Thymus (tissue), 11 donors: ENCODE data around the gene DGKH. TPM values are rescaled to one million over a fixed set of nuclear protein-coding genes. Genes with fewer than 3 reads are reported as not detected.

ENCODE experiments used
- DNase-seq, 9 donors: peaks; one replicate each; pipeline ENCODE4 v3.0.0-alpha.2; 2013; ENCODE audit warnings: low spot score in 9 of 9, low read depth in 6 of 9, missing footprints in 1 of 9
- H3K27ac ChIP-seq, 2 donors: one replicate each; pipeline ENCODE4 v1.5.1; 2013; ENCODE audit warnings: control low read depth in 1 of 2, low read depth in 1 of 2, low read length in 1 of 2, mild to moderate bottlenecking in 1 of 2, moderate library complexity in 1 of 2
- H3K27me3 ChIP-seq, 2 donors: one replicate each; pipeline ENCODE4 v1.5.1; 2013; ENCODE audit warnings: low read length in 1 of 2; ENCODE audit not compliant: control insufficient read depth in 2 of 2, insufficient read depth in 1 of 2
- H3K36me3 ChIP-seq, 2 donors: one replicate each; pipeline ENCODE4 v1.5.1; 2013; ENCODE audit warnings: low read length in 1 of 2, mild to moderate bottlenecking in 1 of 2, moderate library complexity in 1 of 2; ENCODE audit not compliant: control insufficient read depth in 2 of 2, insufficient read depth in 2 of 2
- H3K4me1 ChIP-seq, 2 donors: one replicate each; pipeline ENCODE4 v1.5.1; 2013; ENCODE audit warnings: low read length in 2 of 2; ENCODE audit not compliant: control insufficient read depth in 2 of 2, insufficient read depth in 2 of 2
- H3K4me3 ChIP-seq, 2 donors: one replicate each; pipeline ENCODE4 v1.5.1; 2013; ENCODE audit warnings: low read length in 2 of 2, control low read depth in 1 of 2, mild to moderate bottlenecking in 1 of 2
- H3K9me3 ChIP-seq, 2 donors: one replicate each; pipeline ENCODE4 v1.5.1; 2013; ENCODE audit warnings: low read length in 1 of 2, mild to moderate bottlenecking in 1 of 2; ENCODE audit not compliant: control insufficient read depth in 2 of 2, insufficient read depth in 1 of 2
- WGBS: extraction: QIAGEN DNeasy Blood & Tissue Kit; methylation state at CpG from one replicate; pipeline ENCODE4 v1.1.7; 2013; 5-methylcytosine and 5-hydroxymethylcytosine counted together
- polyA plus RNA-seq: library from polyadenylated mRNA; stranded (reverse); fragments of 200-250 nt; gene quantifications from one replicate; pipeline ENCODE4 v1.2.3, GENCODE V29; 2013
- total RNA-seq: library from RNA; stranded (reverse); fragments of 120-200 nt; gene quantifications from one replicate; pipeline ENCODE4 v1.2.4, GENCODE V29; 2013
- donor health status: healthy.

DGKH gene
- total and polyA plus RNA-seq, 2 donors, result 5.3 to 5.9 TPM

DNA sequence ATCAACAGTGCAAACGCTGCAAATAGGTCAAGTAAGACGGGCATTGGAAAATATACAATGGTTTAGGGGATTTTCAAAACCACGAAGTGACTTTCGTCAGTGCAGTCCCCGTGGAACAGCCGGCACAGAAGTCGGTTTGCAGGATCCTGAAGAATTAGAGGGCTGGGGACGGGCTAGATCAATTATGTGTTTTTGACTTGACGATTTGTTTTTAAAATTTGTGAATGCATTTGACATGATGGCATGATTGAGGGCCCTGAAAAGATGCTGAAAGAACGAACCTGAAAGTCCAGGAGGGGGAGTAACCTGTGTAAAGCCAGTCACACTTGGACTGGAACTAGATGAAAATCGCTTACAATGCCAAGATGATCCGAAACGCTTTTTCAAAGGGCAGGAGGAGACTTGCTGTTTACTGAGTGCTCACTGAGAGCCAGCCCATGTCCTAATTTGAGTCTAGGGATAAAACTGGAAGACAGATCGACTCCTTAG, 8.9 kb upstream of the DGKH start:
- DNase-seq, result no peak
- Histone ChIP-seq H3K4me1 (peaks cover 8 to 23% of the 10 kb centered on the region in 2 donors), H3K27ac (peak overlapping the region; percentile 80 to 98)

DNA sequence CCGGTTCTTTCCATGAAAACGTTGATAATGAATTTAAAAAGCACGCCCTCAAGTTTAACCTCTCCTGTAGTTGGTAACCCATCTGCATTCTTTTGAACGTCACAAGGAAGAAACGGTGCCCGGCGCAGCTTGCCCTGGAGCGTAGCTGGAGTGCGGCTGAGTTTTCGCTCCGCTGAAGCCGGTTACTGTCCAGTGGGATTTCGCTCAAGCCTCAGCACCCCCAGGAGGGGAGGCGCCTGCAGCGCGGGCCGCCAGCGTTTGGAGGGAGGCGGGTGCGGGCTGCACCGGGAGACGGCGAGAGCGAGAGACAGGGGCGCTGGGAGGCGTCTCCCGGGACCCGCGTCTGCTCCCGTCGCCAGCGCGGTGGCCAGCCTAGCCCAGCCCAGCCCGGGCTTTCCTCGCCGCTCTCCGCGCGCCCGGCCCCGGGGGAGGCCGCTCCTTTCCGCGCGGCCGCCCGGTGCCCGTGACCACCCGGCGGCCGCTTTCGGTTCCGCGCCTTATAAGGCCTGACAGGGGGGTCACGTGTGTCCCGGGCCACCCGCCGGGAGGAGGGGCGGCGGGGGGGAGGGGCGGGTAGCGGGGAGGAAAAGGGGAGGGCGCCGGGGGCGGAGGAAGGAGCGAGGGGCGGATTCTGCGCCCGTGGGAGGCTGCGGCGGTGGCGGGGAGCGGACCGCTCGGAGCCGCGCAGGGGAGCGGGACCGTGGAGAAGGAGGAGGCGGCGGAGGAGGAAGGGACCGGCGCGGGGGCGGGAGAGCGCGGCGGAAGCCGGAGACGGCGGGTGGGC, 8.3 kb upstream of the DGKH start:
- Histone ChIP-seq H3K9me3 (no peaks in the 10 kb centered on the region), H3K27me3 (peaks cover 16 to 25% of the 10 kb centered on the region in 2 donors), H3K4me1 (peaks cover 8 to 23% of the 10 kb centered on the region in 2 donors), H3K4me3 (peak overlapping the region; percentile 76 to 90), H3K27ac (peak overlapping the region; percentile 80 to 98), H3K36me3 (no peaks in the 10 kb centered on the region)
- WGBS, result under 1% methylated on average over 87 of the region's 91 CpGs
- peak in 7 of 9 donors; percentile 60 to 93 (median 83) for DNase-seq

More for the DNA sequence above, 8.9 kb upstream of the DGKH start:
- no peaks in the 10 kb centered on the region for H3K9me3 ChIP-seq
- H3K36me3 ChIP-seq, result no peaks in the 10 kb centered on the region
- H3K4me3 ChIP-seq, result peak overlapping the region; percentile 76 to 90
- peaks cover 16 to 25% of the 10 kb centered on the region in 2 donors for H3K27me3 ChIP-seq
- WGBS, result 18% methylated on average over 14 of the region's 14 CpGs

DNA sequence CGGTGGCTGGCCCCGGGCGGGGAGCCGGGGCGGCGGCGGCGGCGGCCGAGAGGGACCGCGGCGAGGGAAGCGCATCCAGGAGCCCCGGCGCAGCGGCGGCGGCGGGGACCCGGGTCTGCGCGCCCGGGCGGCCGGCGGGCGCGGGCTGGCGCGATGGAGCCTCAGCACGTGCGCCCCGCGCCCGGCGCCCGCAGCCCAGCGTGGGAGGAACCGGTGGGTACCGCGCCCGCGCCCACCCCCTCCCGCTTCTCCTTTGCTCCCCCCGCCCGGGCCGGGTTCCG, 7.8 kb upstream of the DGKH start:
- Histone ChIP-seq H3K27ac (peak overlapping the region; percentile 28 to 80), H3K36me3 (no peaks in the 10 kb centered on the region), H3K27me3 (peaks cover 16 to 25% of the 10 kb centered on the region in 2 donors), H3K4me1 (peaks cover 8 to 23% of the 10 kb centered on the region in 2 donors), H3K9me3 (no peaks in the 10 kb centered on the region), H3K4me3 (peak overlapping the region; percentile 76 to 90)
- WGBS, result under 1% methylated on average over 49 of the region's 49 CpGs
- DNase-seq, result no peak

DNA sequence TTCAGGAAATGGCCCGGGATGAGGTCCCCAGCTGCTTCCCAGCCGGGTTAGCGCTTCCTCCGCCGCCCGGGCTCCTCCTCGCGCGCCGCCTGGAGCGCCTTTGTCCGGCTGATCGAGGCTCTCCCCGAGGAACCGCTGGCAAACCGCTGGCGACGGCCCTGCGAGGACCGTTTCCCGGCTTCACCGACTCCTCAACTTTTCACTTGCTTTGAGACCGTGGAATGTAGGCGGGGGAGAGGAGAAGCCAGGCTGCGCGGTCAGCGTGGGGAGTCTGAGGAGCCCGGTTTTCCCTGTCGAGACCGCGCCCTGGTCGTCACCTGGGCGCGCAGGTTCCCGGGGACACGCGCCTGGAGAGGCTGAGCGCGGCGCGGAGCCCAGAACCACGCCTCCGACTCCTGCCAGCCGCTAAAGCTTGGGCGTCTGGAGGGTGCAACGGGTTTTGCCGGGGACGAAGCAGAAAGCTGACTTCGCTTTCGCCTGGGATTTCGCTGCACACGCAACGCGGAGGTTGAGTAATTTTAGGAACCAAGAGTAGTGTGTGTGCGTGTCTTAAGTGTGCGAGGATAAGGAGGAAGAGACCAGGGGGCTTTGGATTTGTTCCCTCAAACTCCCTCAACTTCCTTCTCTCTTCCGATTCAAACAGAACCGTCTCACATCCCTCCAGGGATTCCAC, 7.3 kb upstream of the DGKH start:
- Histone ChIP-seq H3K9me3 (no peaks in the 10 kb centered on the region), H3K4me1 (peaks cover 8 to 23% of the 10 kb centered on the region in 2 donors), H3K4me3 (peak overlapping the region; percentile 61 to 90), H3K27me3 (peaks cover 16 to 25% of the 10 kb centered on the region in 2 donors), H3K36me3 (no peaks in the 10 kb centered on the region), H3K27ac (peak overlapping the region; percentile 28 to 80)
- under 1% methylated on average over 58 of the region's 58 CpGs for WGBS
- peak in 7 of 9 donors; percentile 25 to 64 (median 38) for DNase-seq

DNA sequence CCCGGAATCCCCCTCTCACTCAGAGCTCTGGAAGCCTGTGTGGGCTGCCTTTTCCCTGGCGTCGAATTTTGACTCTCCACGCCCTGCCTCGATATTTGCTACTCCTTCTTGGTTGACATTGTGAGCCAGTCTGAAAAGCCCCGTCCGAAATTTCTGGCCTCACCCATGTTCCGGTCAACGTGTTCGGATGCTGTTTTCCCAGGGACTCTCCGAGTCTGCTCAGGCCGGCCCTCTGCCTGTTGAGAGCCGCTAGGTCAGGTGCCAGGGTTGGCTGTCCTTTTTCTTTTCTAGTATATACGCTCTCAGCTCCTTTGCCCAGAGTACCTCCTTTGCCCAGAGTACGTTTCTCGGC, 6.8 kb upstream of the DGKH start:
- peak overlapping the region in 1 of 2 donors; percentile 48 for H3K27ac ChIP-seq
- 16% methylated on average over 16 of the region's 16 CpGs for WGBS
- no peaks in the 10 kb centered on the region for H3K9me3 ChIP-seq
- no peaks in the 10 kb centered on the region for H3K36me3 ChIP-seq
- peak overlapping the region; percentile 61 to 90 for H3K4me3 ChIP-seq
- peaks cover 16 to 25% of the 10 kb centered on the region in 2 donors for H3K27me3 ChIP-seq
- peaks cover 8 to 23% of the 10 kb centered on the region in 2 donors for H3K4me1 ChIP-seq
- DNase-seq, result peak in 2 of 9 donors; percentile 9 to 16

DNA sequence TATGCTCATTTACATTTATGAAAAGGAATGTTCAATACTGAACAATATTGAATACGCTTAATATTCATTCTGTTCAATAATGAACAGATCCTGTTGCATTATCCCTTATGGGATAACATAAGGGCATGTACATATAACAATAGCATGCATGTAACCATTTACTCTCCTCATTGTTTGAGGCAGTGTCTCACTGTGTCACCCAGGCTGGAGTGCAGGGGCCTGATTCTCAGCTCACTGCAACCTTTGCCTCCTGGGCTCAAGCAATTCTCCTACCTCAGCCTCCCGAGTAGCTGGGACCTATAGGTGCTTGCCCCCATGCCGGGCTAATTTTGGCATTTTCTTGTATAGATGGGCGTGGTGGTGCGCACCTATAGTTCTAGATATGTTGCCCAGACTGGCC, 4.8 kb upstream of the DGKH start:
- peaks cover 13 to 30% of the 10 kb centered on the region in 2 donors for H3K27me3 ChIP-seq
- 90% methylated on average over 5 of the region's 5 CpGs for WGBS
- no peak overlapping the region for H3K27ac ChIP-seq
- no peaks in the 10 kb centered on the region for H3K9me3 ChIP-seq
- DNase-seq, result no peak
- peaks cover 11 to 29% of the 10 kb centered on the region in 2 donors for H3K4me1 ChIP-seq
- no peak overlapping the region for H3K4me3 ChIP-seq
- H3K36me3 ChIP-seq, result no peaks in the 10 kb centered on the region

DNA sequence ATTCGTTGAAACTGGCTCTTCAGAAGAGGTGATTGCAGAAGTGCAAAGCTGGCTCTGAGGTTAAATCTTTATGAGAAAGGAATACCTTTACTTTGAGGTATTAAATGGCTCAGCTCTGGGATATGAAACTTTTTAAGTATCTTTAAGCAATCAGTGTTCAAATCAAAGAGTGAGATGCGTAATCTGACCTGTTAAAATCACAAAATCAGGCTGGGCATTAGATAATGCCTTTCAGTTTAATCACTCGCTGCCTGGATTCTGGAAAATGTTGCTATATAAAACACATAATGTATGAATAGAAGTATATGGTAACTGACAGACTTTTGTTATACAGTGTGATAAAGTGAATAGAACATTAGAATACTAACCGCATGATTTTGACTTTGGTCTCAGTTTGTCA, 2.0 kb upstream of the DGKH start:
- Histone ChIP-seq H3K4me1 (peaks cover 10 to 15% of the 10 kb centered on the region in 2 donors), H3K4me3 (no peak overlapping the region), H3K36me3 (no peaks in the 10 kb centered on the region), H3K27me3 (peaks cover 4 to 12% of the 10 kb centered on the region in 2 donors), H3K9me3 (no peaks in the 10 kb centered on the region), H3K27ac (no peak overlapping the region)
- 97% methylated on average over 4 of the region's 4 CpGs for WGBS
- DNase-seq, result no peak

DNA sequence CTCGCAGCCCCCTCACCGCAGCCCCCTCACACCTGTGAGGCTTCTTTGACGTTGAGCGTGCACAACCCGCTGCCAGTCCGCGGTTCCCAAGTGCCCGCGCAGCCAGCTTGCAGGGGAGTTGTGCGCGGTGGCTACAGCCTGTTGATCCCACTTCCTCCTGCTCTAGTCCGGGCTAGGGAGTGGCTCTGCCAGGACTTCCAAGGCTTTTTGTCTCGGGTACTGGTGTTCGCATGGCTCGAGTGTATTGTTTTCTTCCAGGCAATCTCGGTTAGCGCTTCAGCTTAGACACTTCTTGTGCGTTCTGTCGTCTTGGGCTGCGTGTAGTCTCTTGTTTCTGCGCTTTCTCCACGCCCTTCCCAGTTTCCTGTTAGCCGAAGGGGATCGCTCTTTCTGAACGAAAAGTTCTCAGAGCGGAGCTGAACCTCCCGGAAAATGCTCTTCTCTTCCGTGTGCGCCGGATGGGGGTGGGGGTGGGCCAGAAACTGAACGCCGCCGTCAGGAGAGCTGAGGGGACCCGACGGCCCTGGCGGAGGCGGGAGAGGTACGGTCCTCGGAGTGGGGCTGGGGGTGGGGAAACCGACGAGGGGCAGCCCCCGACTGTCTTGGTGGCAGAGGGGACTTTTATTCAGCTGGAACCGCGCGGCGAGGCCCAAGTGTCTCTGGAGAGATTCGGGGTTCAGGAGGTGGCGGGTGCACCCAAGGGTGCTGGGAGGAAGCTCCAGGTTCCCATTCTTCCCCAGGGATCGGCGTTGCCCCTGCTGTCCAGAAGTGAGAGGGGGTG, 697 bp upstream of the DGKH start:
- H3K27ac ChIP-seq, result peak overlapping the region; percentile 87 to 90
- no peaks in the 10 kb centered on the region for H3K36me3 ChIP-seq
- H3K4me3 ChIP-seq, result peak overlapping the region; percentile 79 to 93
- H3K27me3 ChIP-seq, result peaks cover 0 to 5% of the 10 kb centered on the region in 2 donors
- peak in 7 of 9 donors; percentile 42 to 78 (median 50) for DNase-seq
- H3K4me1 ChIP-seq, result peaks cover 6 to 11% of the 10 kb centered on the region in 2 donors
- WGBS, result 2% methylated on average over 50 of the region's 50 CpGs
- H3K9me3 ChIP-seq, result no peaks in the 10 kb centered on the region
